DND-41 (cell line): ENCODE data around the gene GRIK4.

Experiments
- ATAC-seq: fragments of 200-7000 bp; cut with Tn5 transposase; 3 replicates; pipeline ENCODE4 v1.9.1; 2021; ENCODE audit warnings: low read depth; ENCODE audit not compliant: insufficient read depth
- DNase-seq: peaks from one replicate; pipeline ENCODE4 v3.0.0-alpha.2; 2020
- H2AFZ ChIP-seq: 2 replicates; pipeline ENCODE4 v1.6.0; 2012; ENCODE audit warnings: low read depth, low read length
- H3K27ac ChIP-seq: 2 replicates; pipeline ENCODE4 v1.5.1; 2012; ENCODE audit warnings: low read length, inconsistent platforms
- H3K27me3 ChIP-seq: fragments of 200-600 bp; sonication (generic); 2 replicates; pipeline ENCODE4 v1.6.0; 2012; ENCODE audit warnings: low read length, mild to moderate bottlenecking, inconsistent platforms; ENCODE audit not compliant: insufficient read depth, poor library complexity
- H3K36me3 ChIP-seq: 2 replicates; pipeline ENCODE4 v1.5.1; 2012; ENCODE audit warnings: low read length, inconsistent platforms; ENCODE audit not compliant: insufficient read depth
- H3K4me1 ChIP-seq: 2 replicates; pipeline ENCODE4 v1.5.1; 2012; ENCODE audit warnings: mild to moderate bottlenecking, low read length; ENCODE audit not compliant: insufficient read depth
- H3K4me2 ChIP-seq: 2 replicates; pipeline ENCODE4 v1.6.0; 2012; ENCODE audit warnings: mild to moderate bottlenecking, moderate library complexity, low read length, inconsistent platforms; ENCODE audit not compliant: insufficient read depth
- H3K4me3 ChIP-seq, 2 experiments: fragments of 200-600 bp in 1 of 2; shearing (Covaris generic) in 1 of 2; 2 replicates each; pipeline ENCODE4 v1.5.1; 2012 to 2016; ENCODE audit warnings: inconsistent platforms in 2 of 2, low read length in 2 of 2, mild to moderate bottlenecking in 2 of 2, low read depth in 1 of 2, moderate library complexity in 1 of 2
- H3K79me2 ChIP-seq: 2 replicates; pipeline ENCODE4 v1.6.0; 2012; ENCODE audit warnings: low read length, inconsistent platforms; ENCODE audit not compliant: insufficient read depth
- H3K9ac ChIP-seq: 2 replicates; pipeline ENCODE4 v1.6.0; 2012; ENCODE audit warnings: low read depth, mild to moderate bottlenecking, inconsistent platforms, low read length, moderate library complexity
- H3K9me3 ChIP-seq: 2 replicates; pipeline ENCODE4 v1.5.1; 2012; ENCODE audit warnings: low read length, moderate library complexity, mild to moderate bottlenecking, inconsistent platforms; ENCODE audit not compliant: insufficient read depth, severe bottlenecking
- H4K20me1 ChIP-seq: 2 replicates; pipeline ENCODE4 v1.6.0; 2012; ENCODE audit warnings: low read length; ENCODE audit not compliant: insufficient read depth
- CTCF ChIP-seq: IDR thresholded peaks from 2 replicates; pipeline ENCODE4 v1.5.1; 2012; ENCODE audit warnings: borderline replicate concordance, low read length, moderate library complexity, mild to moderate bottlenecking; ENCODE audit not compliant: poor library complexity, severe bottlenecking; ENCODE audit errors: extremely low read depth
- EZH2 ChIP-seq: IDR thresholded peaks from 3 replicates; pipeline ENCODE4 v1.6.1; 2012; ENCODE audit warnings: borderline replicate concordance, low read depth, mild to moderate bottlenecking, moderate library complexity, low read length, inconsistent platforms; ENCODE audit not compliant: severe bottlenecking

Gene GRIK4

DNA sequence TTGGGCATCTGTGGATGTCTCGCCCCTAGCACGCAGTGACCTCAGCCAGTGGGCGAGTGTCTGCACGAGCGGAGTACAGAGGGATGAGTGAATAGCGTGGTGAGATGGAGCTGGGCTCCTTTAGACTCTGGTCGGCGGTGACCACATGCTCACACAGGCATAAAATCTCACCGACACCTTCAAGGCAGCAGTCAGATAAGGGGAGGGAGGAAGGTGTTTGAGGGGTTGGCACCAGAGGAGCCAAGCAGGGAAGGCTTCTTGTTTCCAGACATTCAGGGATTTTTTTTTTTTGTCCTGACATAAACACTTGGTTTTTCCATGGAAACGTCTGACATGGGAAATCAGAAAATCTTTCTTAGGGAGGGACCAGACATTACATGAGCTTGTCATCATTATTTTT, 35.8 kb downstream of the GRIK4 start:
- no peak overlapping the region for H3K4me2 ChIP-seq
- H3K4me1 ChIP-seq, result no peaks in the 10 kb centered on the region

DNA sequence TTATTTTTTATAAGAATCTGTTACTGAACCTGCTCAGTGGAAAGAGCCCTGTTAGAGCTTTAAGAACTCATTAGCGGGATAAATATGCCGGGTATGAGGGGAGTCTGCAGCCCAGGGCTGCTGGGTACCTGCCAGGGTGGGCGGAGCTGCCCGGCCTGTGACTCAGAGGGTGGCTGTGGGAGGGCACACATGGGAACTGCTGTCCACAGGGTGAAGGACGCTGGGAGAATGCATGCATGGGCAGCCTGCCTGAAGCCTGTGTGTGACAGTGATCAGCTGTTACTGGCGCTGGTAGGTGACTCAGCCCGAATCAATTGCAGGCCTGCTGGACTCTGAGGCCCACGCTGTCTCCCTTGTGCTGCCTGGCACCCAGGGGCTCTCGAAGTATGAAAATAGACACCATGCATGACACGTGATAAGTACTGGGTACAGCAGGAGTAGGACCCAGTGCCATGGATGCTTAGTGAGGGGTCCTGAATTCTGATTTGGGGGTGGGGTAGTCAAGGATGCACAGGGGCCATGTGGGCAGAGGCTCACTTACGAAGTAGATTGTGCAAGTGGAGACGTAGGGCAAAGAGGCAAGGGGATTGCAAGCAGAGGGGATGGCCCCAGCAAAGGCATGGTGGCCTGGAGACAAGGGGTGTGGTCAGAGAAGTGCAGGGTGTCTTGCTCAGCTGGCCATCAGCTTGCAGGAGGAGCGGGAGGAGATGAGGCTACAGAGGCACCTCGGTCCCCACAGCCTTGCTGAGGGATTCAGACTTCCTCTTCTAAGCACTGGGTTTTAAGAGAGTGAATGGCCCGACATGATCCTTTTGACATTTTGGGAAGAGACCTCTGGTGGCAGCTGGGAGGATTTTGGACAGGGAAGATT, 36.5 kb downstream of the GRIK4 start:
- no peak overlapping the region for H3K4me2 ChIP-seq
- H3K4me3 ChIP-seq, result no peak overlapping the region
- no peak overlapping the region for H3K9ac ChIP-seq
- no peaks in the 10 kb centered on the region for H3K36me3 ChIP-seq
- no peak for ATAC-seq
- DNase-seq, result no peak
- no peak overlapping the region for H2AFZ ChIP-seq
- no peaks in the 10 kb centered on the region for H3K79me2 ChIP-seq
- peaks cover 12% of the 10 kb centered on the region for H4K20me1 ChIP-seq
- no peaks in the 10 kb centered on the region for H3K9me3 ChIP-seq
- H3K4me1 ChIP-seq, result no peaks in the 10 kb centered on the region
- peaks cover 13% of the 10 kb centered on the region for H3K27me3 ChIP-seq
- no peak for TF ChIP-seq CTCF
- TF ChIP-seq EZH2, result no peak
- H3K27ac ChIP-seq, result no peak overlapping the region

More for the DNA sequence above, 35.8 kb downstream of the GRIK4 start:
- Histone ChIP-seq H3K27ac (no peak overlapping the region), H3K27me3 (peaks cover 11% of the 10 kb centered on the region), H2AFZ (no peak overlapping the region), H3K9ac (no peak overlapping the region), H3K4me3 (no peak overlapping the region), H3K79me2 (no peaks in the 10 kb centered on the region), H3K9me3 (no peaks in the 10 kb centered on the region), H3K36me3 (no peaks in the 10 kb centered on the region), H4K20me1 (peaks cover 12% of the 10 kb centered on the region)
- TF ChIP-seq EZH2, result no peak
- no peak for TF ChIP-seq CTCF
- no peak for DNase-seq
- no peak for ATAC-seq

GRCh38 chr11:120548682-120549209, 37.2 kb downstream of the GRIK4 start:
- Histone ChIP-seq H3K27ac (no peak overlapping the region), H3K4me3 (no peak overlapping the region), H3K4me2 (no peak overlapping the region), H4K20me1 (peaks cover 12% of the 10 kb centered on the region), H3K4me1 (no peaks in the 10 kb centered on the region), H2AFZ (no peak overlapping the region), H3K27me3 (peaks cover 13% of the 10 kb centered on the region), H3K9me3 (no peaks in the 10 kb centered on the region), H3K9ac (no peak overlapping the region), H3K79me2 (no peaks in the 10 kb centered on the region), H3K36me3 (no peaks in the 10 kb centered on the region)
- DNase-seq (no peak), ATAC-seq (no peak)
- no peak for TF ChIP-seq CTCF
- no peak for TF ChIP-seq EZH2
